H1 (cell line): ENCODE measurements around the gene SLC5A2. TPM values are rescaled to one million over a fixed set of nuclear protein-coding genes. Genes with fewer than 3 reads are reported as not detected.

Source experiments
- CTCF ChIA-PET: fragments of 300-600 bp; sonication (Branson Sonifier 250); formaldehyde crosslinking; loops from one replicate; lab custom pipeline; 2021; ENCODE audit not compliant: partially characterized antibody; lab: Charles Lee
- POLR2A ChIA-PET: fragments of 300-600 bp; sonication (Branson Sonifier 250); formaldehyde crosslinking; loops from one replicate; lab custom pipeline; 2021; ENCODE audit warnings: inconsistent platforms; ENCODE audit not compliant: partially characterized antibody; lab: Charles Lee
- DNase-seq, 2 experiments: peaks; one replicate each; pipeline versions ENCODE4 v3.0.0 to v3.0.0-alpha.2; 2010 to 2022; ENCODE audit warnings: low spot score in 2 of 2, low read depth in 1 of 2, mixed read lengths in 1 of 2
- FAIRE-seq: peaks from 2 replicates; lab custom pipeline; 2011; peaks lifted over from hg19 to GRCh38; lab: Jason Lieb, UNC
- H2AFZ ChIP-seq: 2 replicates; pipeline ENCODE4 v1.8.1; 2012; ENCODE audit warnings: low read length, inconsistent platforms
- H2AK5ac ChIP-seq: 2 replicates; pipeline ENCODE4 v1.6.1; 2013; ENCODE audit warnings: low read depth, low read length
- H2BK120ac ChIP-seq: replicated peaks from 2 replicates; pipeline ENCODE3; 2013; ENCODE audit warnings: low read depth, low read length, inconsistent platforms
- H2BK12ac ChIP-seq: 2 replicates; pipeline ENCODE4 v1.6.1; 2013; ENCODE audit warnings: low read depth, low read length
- H2BK15ac ChIP-seq: 2 replicates; pipeline ENCODE4 v1.6.1; 2013; ENCODE audit warnings: low read length
- H2BK20ac ChIP-seq: 2 replicates; pipeline ENCODE4 v1.6.1; 2013; ENCODE audit warnings: low read length
- H2BK5ac ChIP-seq: 2 replicates; pipeline ENCODE4 v1.6.1; 2013; ENCODE audit warnings: low read depth, low read length
- H3K14ac ChIP-seq: 2 replicates; pipeline ENCODE4 v1.6.1; 2013; ENCODE audit warnings: inconsistent platforms; ENCODE audit not compliant: insufficient read length
- H3K18ac ChIP-seq: 2 replicates; pipeline ENCODE4 v1.6.1; 2013; ENCODE audit warnings: low read length; ENCODE audit errors: extremely low read depth
- H3K23ac ChIP-seq: 2 replicates; pipeline ENCODE4 v1.6.1; 2013; ENCODE audit warnings: inconsistent platforms; ENCODE audit not compliant: insufficient read length
- H3K23me2 ChIP-seq: 2 replicates; pipeline ENCODE4 v1.6.1; 2013; ENCODE audit warnings: low read depth, low read length
- H3K27ac ChIP-seq: 2 replicates; pipeline ENCODE4 v1.6.1; 2011; ENCODE audit warnings: low read depth, low read length, inconsistent platforms
- H3K27me3 ChIP-seq, 4 experiments: replicated peaks in 1 of 4; 1 replicate in 1 of 4; 2 replicates in 3 of 4; pipeline versions ENCODE4 v1.6.1 to v1.8.1; 2011 to 2013; ENCODE audit warnings: low read length in 3 of 4, mild to moderate bottlenecking in 3 of 4, inconsistent platforms in 2 of 4, mixed read lengths in 2 of 4, moderate library complexity in 1 of 4; ENCODE audit not compliant: control insufficient read depth in 3 of 4, insufficient read depth in 3 of 4; ENCODE audit errors: extremely low read depth in 1 of 4
- H3K36me3 ChIP-seq, 4 experiments: 2 replicates each; pipeline versions ENCODE4 v1.6.1 to v1.8.1; 2011 to 2013; ENCODE audit warnings: mild to moderate bottlenecking in 4 of 4, low read length in 3 of 4, moderate library complexity in 2 of 4, control low read depth in 1 of 4, inconsistent platforms in 1 of 4; ENCODE audit not compliant: insufficient read depth in 4 of 4, control insufficient read depth in 2 of 4
- H3K4ac ChIP-seq: replicated peaks from 2 replicates; pipeline ENCODE3; 2013; ENCODE audit warnings: low read length, low read depth, mixed read lengths, inconsistent platforms; ENCODE audit not compliant: insufficient read length
- H3K4me1 ChIP-seq, 4 experiments: replicated peaks in 1 of 4; 1 replicate in 1 of 4; 2 replicates in 3 of 4; pipeline versions ENCODE4 v1.6.1 to v1.8.1; 2011 to 2013; ENCODE audit warnings: low read length in 3 of 4, inconsistent platforms in 2 of 4, mixed read lengths in 1 of 4; ENCODE audit not compliant: insufficient read depth in 4 of 4, control insufficient read depth in 3 of 4
- H3K4me2 ChIP-seq, 2 experiments: 2 replicates each; pipeline versions ENCODE4 v1.6.1 to v1.8.1; 2011 to 2013; ENCODE audit warnings: low read depth in 2 of 2, low read length in 2 of 2, control low read depth in 1 of 2, inconsistent platforms in 1 of 2, mild to moderate bottlenecking in 1 of 2; ENCODE audit not compliant: insufficient read depth in 1 of 2
- H3K4me3 ChIP-seq, 4 experiments: fragments of 200-600, 300-600 bp in 1 of 4; sonication (generic), shearing (Covaris generic), sonication (Bioruptor Twin) in 1 of 4; 2 replicates each; pipeline versions ENCODE4 v1.5.1 to v1.8.1; 2011 to 2016; ENCODE audit warnings: low read length in 4 of 4, low read depth in 3 of 4, control low read depth in 2 of 4, inconsistent platforms in 2 of 4, mild to moderate bottlenecking in 2 of 4, mixed read lengths in 1 of 4, moderate library complexity in 1 of 4; ENCODE audit not compliant: insufficient read depth in 2 of 4; ENCODE audit errors: extremely low read depth in 1 of 4
- H3K56ac ChIP-seq: replicated peaks from 2 replicates; pipeline ENCODE3; 2013; ENCODE audit warnings: low read depth, mild to moderate bottlenecking, mixed read lengths, low read length, inconsistent platforms; ENCODE audit not compliant: insufficient read length
- H3K79me1 ChIP-seq: 2 replicates; pipeline ENCODE4 v1.6.1; 2013; ENCODE audit warnings: low read depth, low read length, control low read depth
- H3K79me2 ChIP-seq, 2 experiments: 2 replicates each; pipeline versions ENCODE4 v1.6.1 to v1.8.1; 2012 to 2013; ENCODE audit warnings: low read length in 2 of 2, mild to moderate bottlenecking in 2 of 2, inconsistent platforms in 1 of 2; ENCODE audit not compliant: insufficient read depth in 2 of 2, control insufficient read depth in 1 of 2
- H3K9ac ChIP-seq, 4 experiments: replicated peaks in 1 of 4; 1 replicate in 1 of 4; 2 replicates in 3 of 4; pipeline versions ENCODE4 v1.6.1 to v1.8.1; 2011 to 2013; ENCODE audit warnings: low read depth in 3 of 4, low read length in 3 of 4, control low read depth in 2 of 4, mild to moderate bottlenecking in 2 of 4, moderate library complexity in 2 of 4, inconsistent platforms in 1 of 4; ENCODE audit errors: extremely low read depth in 1 of 4
- H3K9me3 ChIP-seq, 2 experiments: 2 replicates each; pipeline versions ENCODE4 v1.6.1 to v1.8.1; 2012 to 2013; ENCODE audit warnings: mild to moderate bottlenecking in 2 of 2, moderate library complexity in 2 of 2, control low read depth in 1 of 2, inconsistent platforms in 1 of 2, low read depth in 1 of 2, low read length in 1 of 2, mixed read lengths in 1 of 2; ENCODE audit not compliant: insufficient read depth in 2 of 2
- H4K20me1 ChIP-seq, 2 experiments: replicated peaks in 1 of 2; 2 replicates each; pipeline versions ENCODE3 to v1.8.1; 2011 to 2013; ENCODE audit warnings: inconsistent platforms in 2 of 2, low read length in 2 of 2, mild to moderate bottlenecking in 1 of 2; ENCODE audit not compliant: insufficient read depth in 2 of 2, control insufficient read depth in 1 of 2
- H4K5ac ChIP-seq: 2 replicates; pipeline ENCODE4 v1.6.1; 2013; ENCODE audit warnings: low read length, low read depth, mixed read lengths, inconsistent platforms; ENCODE audit not compliant: insufficient read length
- H4K8ac ChIP-seq: 2 replicates; pipeline ENCODE4 v1.8.0; 2013; ENCODE audit warnings: mild to moderate bottlenecking, moderate library complexity, low read length, inconsistent platforms; ENCODE audit not compliant: insufficient read depth; ENCODE audit errors: extremely low read depth
- H4K91ac ChIP-seq: replicated peaks from 2 replicates; pipeline ENCODE3; 2013; ENCODE audit warnings: low read length, mixed read lengths, inconsistent platforms; ENCODE audit not compliant: insufficient read length
- CBX5 ChIP-seq: fragments of 300-800, 300-1000 bp; sonication (generic); IDR thresholded peaks from 2 replicates; pipeline ENCODE4 v1.7.1; 2016; ENCODE audit warnings: antibody characterized with exemption, low read length, low read depth
- CEBPB ChIP-seq: IDR thresholded peaks from 2 replicates; pipeline ENCODE4 v1.6.1; 2012; ENCODE audit warnings: low read depth, low read length
- CREB1 ChIP-seq: IDR thresholded peaks from 2 replicates; pipeline ENCODE4 v1.6.1; 2012; ENCODE audit warnings: inconsistent platforms
- CTBP2 ChIP-seq: IDR thresholded peaks from 2 replicates; pipeline ENCODE4 v1.7.0; 2011; ENCODE audit warnings: borderline replicate concordance, mild to moderate bottlenecking, moderate library complexity, mixed read lengths, low read length; ENCODE audit not compliant: insufficient read depth, insufficient read length
- E2F6 ChIP-seq: IDR thresholded peaks from 2 replicates; pipeline ENCODE4 v1.6.1; 2012; ENCODE audit warnings: inconsistent platforms
- FOSL1 ChIP-seq: IDR thresholded peaks from 2 replicates; pipeline ENCODE4 v1.6.1; 2011; ENCODE audit warnings: mild to moderate bottlenecking, low read depth, low read length, moderate library complexity; ENCODE audit not compliant: insufficient read depth
- GTF2F1 ChIP-seq: IDR thresholded peaks from 2 replicates; pipeline ENCODE4 v1.6.1; 2012; ENCODE audit warnings: low read depth, low read length, improper control_type of control experiment, borderline replicate concordance
- HDAC2 ChIP-seq, 2 experiments: fragments of 300-600 bp in 1 of 2; sonication (generic) in 1 of 2; IDR thresholded peaks; 2 replicates each; pipeline ENCODE4 v1.6.1; 2011 to 2012; ENCODE audit warnings: low read depth in 2 of 2, low read length in 2 of 2, mild to moderate bottlenecking in 2 of 2, moderate library complexity in 2 of 2, borderline replicate concordance in 1 of 2, inconsistent platforms in 1 of 2
- KDM4A ChIP-seq: IDR thresholded peaks from one replicate; pipeline ENCODE4 v1.7.1; 2012; ENCODE audit warnings: low read depth, mild to moderate bottlenecking, moderate library complexity, low read length, inconsistent platforms; ENCODE audit not compliant: severe bottlenecking
- MAX ChIP-seq: IDR thresholded peaks from 2 replicates; pipeline ENCODE4 v1.6.1; 2012; ENCODE audit warnings: inconsistent platforms
- PHF8 ChIP-seq: fragments of 200-600 bp; sonication (generic); conservative IDR thresholded peaks from 2 replicates; pipeline ENCODE4 v1.7.1; 2012; ENCODE audit warnings: low read depth, mild to moderate bottlenecking, inconsistent platforms, low read length, moderate library complexity
- TAF7 ChIP-seq: optimal IDR thresholded peaks from 2 replicates; pipeline ENCODE3; 2011; ENCODE audit warnings: low read depth, mild to moderate bottlenecking, inconsistent platforms, low read length, moderate library complexity, borderline replicate concordance
- WGBS, 2 experiments: shearing (Covaris generic) in 1 of 2; methylation state at CpG; one replicate each; pipeline versions ENCODE4 v1.1.6 to v1.1.7; 2013 to 2015; ENCODE audit warnings: low lambda C conversion rate in 2 of 2, mixed read lengths in 2 of 2, inconsistent platforms in 1 of 2, low coverage in 1 of 2, missing lambda C conversion rate in 1 of 2; ENCODE audit not compliant: insufficient replicate concordance in 2 of 2, insufficient coverage in 1 of 2, insufficient read length in 1 of 2; ENCODE audit errors: extremely low coverage in 1 of 2, missing lambda C conversion rate in 1 of 2; 5-methylcytosine and 5-hydroxymethylcytosine counted together
- polyA plus RNA-seq, 7 experiments: library from polyadenylated mRNA; depleted of rRNA in 3 of 7; stranded (reverse) in 5 of 7; unstranded in 2 of 7; fragments of >200 nt in 5 of 7; fragments of 200-250 nt in 2 of 7; gene quantifications; 1 replicate in 5 of 7; 2 replicates in 1 of 7; 4 replicates in 1 of 7; pipeline versions ENCODE4 v1.2.1 to v1.2.3, GENCODE V29; 2011 to 2013; ENCODE audit warnings: missing spikeins in 2 of 7, mixed read lengths in 2 of 7
- total RNA-seq: library from RNA; stranded (reverse); fragmentation: NEBNext Ultra II Directional; extraction: Animal tissue kit (Norgen Biotek cat#: 25700); gene quantifications from 2 replicates; pipeline ENCODE4 v1.2.1, GENCODE V29; 2021

The SLC5A2 gene
- total and polyA plus RNA-seq, 2 of the 8 experiments (the other 6 are each of a cell fraction or from before 2014, with no cell fraction given) = 0.56 to 4.4 TPM

- Histone ChIP-seq H3K9me3 (no peaks in the 10 kb centered on the region), H3K4me3 (no peak overlapping the region), H3K27ac (no peak overlapping the region), H3K23ac (no peak overlapping the region), H3K36me3 (no peaks in the 10 kb centered on the region), H3K18ac (no peak overlapping the region), H2AK5ac (no peak overlapping the region), H3K4ac (no peak overlapping the region), H3K4me2 (no peak overlapping the region), H4K20me1 (no peaks in the 10 kb centered on the region), H4K91ac (no peak overlapping the region), H2BK120ac (no peak overlapping the region), H3K14ac (no peak overlapping the region), H2AFZ (no peak overlapping the region), H4K8ac (no peak overlapping the region), H3K56ac (no peak overlapping the region), H3K79me1 (no peaks in the 10 kb centered on the region), H3K9ac (no peak overlapping the region), H2BK12ac (no peak overlapping the region), H3K4me1 (no peaks in the 10 kb centered on the region; a peak in 1 of 7 replicates), H2BK15ac (no peak overlapping the region), H3K79me2 (no peaks in the 10 kb centered on the region), H3K27me3 (peaks cover 0 to 2% (median 0%) of the 10 kb centered on the region in 4 experiments; a peak in 1 of 7 replicates), H3K23me2 (no peaks in the 10 kb centered on the region; the same call in 1 of the 2 replicates), H2BK5ac (no peak overlapping the region), H2BK20ac (no peak overlapping the region), H4K5ac (no peak overlapping the region)
- DNase-seq (no peak), FAIRE-seq (no peak)
- CTCF ChIA-PET = interaction anchor here (1.7 to 6.5 kb wide), 2 partner anchors 10 to 12 kb away, joined by 4 to 36 read pairs; partner anchors contain the start of gene COX6A2
- POLR2A ChIA-PET = interaction anchor here (1.0 to 1.7 kb wide), 2 partner anchors 256 to 259 kb away, joined by 4 to 5 read pairs; partner anchors contain the start of gene FUS
- 84% methylated on average over 3 of the region's 3 CpGs; no CpG with 5 or more reads in 1 of the 2 experiments for WGBS, 2 experiments
- TF ChIP-seq CTBP2 (no peak), PHF8 (no peak), CBX5 (no peak), KDM4A (no peak), CEBPB (no peak), GTF2F1 (no peak), FOSL1 (no peak), CREB1 (no peak), E2F6 (no peak), TAF7 (no peak), MAX (no peak), HDAC2 (IDR thresholded peaks at IDR 0.05; ENCODE audit: borderline replicate concordance in 1 of 2, low read depth in 2 of 2, low read length in 2 of 2) (no peak)
Measured at GRCh38 chr16:31439519-31439918, 43.4 kb upstream of the SLC5A2 start.
